Mucosa of descending colon (tissue), 3 donors: ENCODE measurements around the gene ERMAP. TPM values are rescaled to one million over a fixed set of nuclear protein-coding genes. Genes with fewer than 3 reads are reported as not detected.

Experiments used
- ATAC-seq: fragments of 200-7000 bp; cut with Tn5 transposase; one replicate; pipeline ENCODE4 v1.9.1; 2020; ENCODE audit warnings: mild to moderate bottlenecking, moderate library complexity
- DNase-seq, 3 donors: peaks; one replicate each; pipeline ENCODE4 v3.0.0-alpha.2; 2020
- H3K36me3 ChIP-seq: fragments of 200-600 bp; one replicate; pipeline ENCODE4 v1.8.0; 2021; ENCODE audit warnings: low read depth, mild to moderate bottlenecking
- H3K4me1 ChIP-seq: fragments of 200-600 bp; one replicate; pipeline ENCODE4 v1.8.0; 2021; ENCODE audit warnings: low read depth, mild to moderate bottlenecking
- H3K4me3 ChIP-seq: fragments of 200-600 bp; one replicate; pipeline ENCODE4 v1.8.0; 2021; ENCODE audit warnings: mild to moderate bottlenecking
- H3K9me3 ChIP-seq: fragments of 200-600 bp; one replicate; pipeline ENCODE4 v1.8.0; 2021; ENCODE audit warnings: mild to moderate bottlenecking
- CTCF ChIP-seq: fragments of 200-600 bp; IDR thresholded peaks from one replicate; pipeline ENCODE4 v1.8.0; 2022; ENCODE audit warnings: antibody characterized with exemption, mild to moderate bottlenecking
- intact Hi-C, 2 donors: fragments of 100-400 bp; cut with DNase I in 1 of 2; cut with micrococcal nuclease in 1 of 2; formaldehyde crosslinking; loops; one replicate each; pipeline versions ENCODE4 v1.11.0 to v1.11.1; 2022; cut with DNase I, micrococcal nuclease
- total RNA-seq, 3 donors: library from RNA; stranded (reverse); fragmentation: NEBNext Ultra II Directional in 2 of 3; extraction: Animal tissue kit (Norgen Biotek cat#: 25700) in 2 of 3; gene quantifications; one replicate each; pipeline versions ENCODE4 v1.2.1 to v1.2.4, GENCODE V29; 2021 to 2023
- donor health status: DM: no; HTN: no; CAD: no; lungs with moderate emphysema.
- donor health status: DM: no; HTN: no; CAD: no.
- donor health status: DM: no; HTN: yes; CAD: no.

Gene ERMAP
- total RNA-seq, 3 donors from 2014 or later: 15.3 to 17.9 (median 16.7) TPM

- Histone ChIP-seq H3K4me3 (no peak overlapping the region), H3K36me3 (no peaks in the 10 kb centered on the region), H3K9me3 (no peaks in the 10 kb centered on the region), H3K4me1 (no peaks in the 10 kb centered on the region)
- intact Hi-C loops: no loop called here
- TF ChIP-seq CTCF: no peak
- no peak for ATAC-seq
- DNase-seq: no peak
Measured at GRCh38 chr1:42888013-42888633, 71.2 kb downstream of the ERMAP start.

- Histone ChIP-seq H3K36me3 (no peaks in the 10 kb centered on the region), H3K4me3 (no peak overlapping the region), H3K9me3 (no peaks in the 10 kb centered on the region), H3K4me1 (no peaks in the 10 kb centered on the region)
- DNase-seq (no peak), ATAC-seq (no peak)
- no peak for TF ChIP-seq CTCF
- intact Hi-C loops: no loop called here
Measured at GRCh38 chr1:42889264-42889663, 72.3 kb downstream of the ERMAP start.

GRCh38 chr1:42891465-42892138 lies 74.7 kb downstream of the ERMAP start:
- Histone ChIP-seq H3K9me3 (no peaks in the 10 kb centered on the region), H3K4me3 (no peak overlapping the region), H3K4me1 (no peaks in the 10 kb centered on the region), H3K36me3 (no peaks in the 10 kb centered on the region)
- no peak for TF ChIP-seq CTCF
- intact Hi-C loops: no loop called here
- ATAC-seq (no peak), DNase-seq (no peak)

Other genes with a start within 250 kb of the ERMAP start
- 10 to 100 TPM; 20.1 to 47.7 (median 23.3) TPM for gene PPIH, start 158.7 kb upstream of the ERMAP start, total RNA-seq
- gene YBX1, start 134.7 kb upstream of the ERMAP start, total RNA-seq: 100 to 1,000 TPM; 377 to 521 (median 511) TPM
- under 1 TPM in 1 of 3 donors, not detected in 2; 0.09 TPM for gene CLDN19, start 76.9 kb upstream of the ERMAP start, total RNA-seq
- gene P3H1, start 50.1 kb upstream of the ERMAP start, total RNA-seq: 10 to 100 TPM in 2 of 3 donors, 1 to 10 TPM in 1; 8.0 to 20.0 (median 14.5) TPM
- gene C1orf50, start 49.9 kb upstream of the ERMAP start, total RNA-seq: 1 to 10 TPM; 4.4 to 9.8 (median 7.1) TPM
- not detected for gene TMEM269, start 32.1 kb upstream of the ERMAP start, total RNA-seq
- gene SVBP, start 275 bp downstream of the ERMAP start, total RNA-seq: 10 to 100 TPM; 14.9 to 20.3 (median 15.4) TPM
- 10 to 100 TPM in 1 of 3 donors, 1 to 10 TPM in 2; 5.9 to 10.8 (median 5.9) TPM for gene ZNF691, start 29.5 kb downstream of the ERMAP start, total RNA-seq
- 10 to 100 TPM; 36.0 to 81.2 (median 74.3) TPM for gene SLC2A1, start 141.7 kb downstream of the ERMAP start, total RNA-seq